GM21576 (cell line): ENCODE results near the gene SDHA.
"Not testable (repeated sequence)": the region's sequence is repeated elsewhere in the genome, so short reads cannot be mapped to it uniquely, and the experiment has no call there.

Experiments used
- ATAC-seq: cut with Tn5 transposase; IDR thresholded peaks from one replicate; pipeline ENCODE4 v1.9.1; 2021; ENCODE audit warnings: mild to moderate bottlenecking, moderate library complexity; ENCODE audit not compliant: unreplicated experiment

SDHA gene

GRCh38 chr5:218457-219291, 554 bp downstream of the SDHA start:
- peak; percentile 20 for ATAC-seq

GRCh38 chr5:219460-219863, 1.3 kb downstream of the SDHA start:
- ATAC-seq: no peak

- no peak for ATAC-seq
These were observed 1.9 kb downstream of the SDHA start for GRCh38 chr5:219991-220390.

- ATAC-seq: not testable (repeated sequence)
These were observed 5.0 kb downstream of the SDHA start for GRCh38 chr5:222951-223715.

GRCh38 chr5:223791-224190, 5.7 kb downstream of the SDHA start:
- no peak for ATAC-seq

- ATAC-seq: no peak
These were observed 7.2 kb downstream of the SDHA start for GRCh38 chr5:225334-225733.

- ATAC-seq: not testable (repeated sequence)
These were observed 9.3 kb downstream of the SDHA start for GRCh38 chr5:227375-227774.

GRCh38 chr5:228886-229285, 10.8 kb downstream of the SDHA start:
- no peak for ATAC-seq

- no peak for ATAC-seq
These were observed 12.6 kb downstream of the SDHA start for GRCh38 chr5:230711-231110.

- no peak for ATAC-seq
These were observed 13.5 kb downstream of the SDHA start for GRCh38 chr5:231661-232060.

- ATAC-seq: not testable (repeated sequence)
These were observed 15.3 kb downstream of the SDHA start for GRCh38 chr5:233426-233825.

GRCh38 chr5:234450-234849, 16.3 kb downstream of the SDHA start:
- ATAC-seq: no peak

GRCh38 chr5:235527-235926, 17.4 kb downstream of the SDHA start:
- not testable (repeated sequence) for ATAC-seq

- not testable (repeated sequence) for ATAC-seq
These were observed 19.8 kb downstream of the SDHA start for GRCh38 chr5:237931-238330.

- not testable (repeated sequence) for ATAC-seq
These were observed 22.4 kb downstream of the SDHA start for GRCh38 chr5:240550-240949.

- not testable (repeated sequence) for ATAC-seq
These were observed 23.0 kb downstream of the SDHA start for GRCh38 chr5:241045-241669.

GRCh38 chr5:243683-244367, 25.7 kb downstream of the SDHA start:
- not testable (repeated sequence) for ATAC-seq

GRCh38 chr5:245717-246116, 27.6 kb downstream of the SDHA start:
- not testable (repeated sequence) for ATAC-seq

GRCh38 chr5:250396-250795, 32.3 kb downstream of the SDHA start:
- ATAC-seq: not testable (repeated sequence)

- not testable (repeated sequence) for ATAC-seq
These were observed 32.9 kb downstream of the SDHA start for GRCh38 chr5:251016-251415.

- not testable (repeated sequence) for ATAC-seq
These were observed 33.4 kb downstream of the SDHA start for GRCh38 chr5:251538-251937.
